BLaER1 treated with 17β-estradiol and CSF1 and Interleukin-3, amounts not matched to agents 10 nM and 100 nM (cell line): ENCODE measurements around the gene GLIS2.
A peak's percentile ranks its signal among the peaks of the same experiment; 100 is the strongest.
"Not testable (repeated sequence)": the region's sequence is repeated elsewhere in the genome, so short reads cannot be mapped to it uniquely, and the experiment has no call there.

Experiments used
- H3K27ac ChIP-seq, 11 experiments: shearing (Covaris generic); formaldehyde crosslinking; 2 replicates each; pipeline ENCODE4 v1.8.1; 2022
- H3K27me3 ChIP-seq, 11 experiments: shearing (Covaris generic); formaldehyde crosslinking; 2 replicates each; pipeline ENCODE4 v1.8.1; 2022
- H3K36me3 ChIP-seq, 11 experiments: shearing (Covaris generic); formaldehyde crosslinking; 2 replicates each; pipeline ENCODE4 v1.8.1; 2022
- H3K4me1 ChIP-seq, 10 experiments: shearing (Covaris generic); formaldehyde crosslinking; 2 replicates each; pipeline ENCODE4 v1.8.1; 2022
- H3K4me2 ChIP-seq, 11 experiments: shearing (Covaris generic); formaldehyde crosslinking; 2 replicates each; pipeline ENCODE4 v1.8.1; 2022
- H3K4me3 ChIP-seq, 10 experiments: shearing (Covaris generic); formaldehyde crosslinking; 2 replicates each; pipeline ENCODE4 v1.8.1; 2022
- H3K9ac ChIP-seq, 11 experiments: shearing (Covaris generic); formaldehyde crosslinking; 2 replicates each; pipeline ENCODE4 v1.8.1; 2022
- H3K9me3 ChIP-seq, 11 experiments: shearing (Covaris generic); formaldehyde crosslinking; replicated peaks in 1 of 11; 2 replicates each; pipeline ENCODE4 v1.8.1; 2022
- H4K20me1 ChIP-seq, 11 experiments: shearing (Covaris generic); formaldehyde crosslinking; 2 replicates each; pipeline ENCODE4 v1.8.1; 2022
- Cebpa-rat ChIP-seq, 11 experiments: shearing (Covaris generic); IDR thresholded peaks; 2 replicates each; pipeline ENCODE4 v1.8.1; 2022

Gene GLIS2

GRCh38 chr16:4338712-4339299 lies 22.9 kb downstream of the GLIS2 start:
- Histone ChIP-seq H3K4me1 (peaks cover 0 to 41% (median 19%) of the 10 kb centered on the region in 10 experiments; a peak in 13 of 20 replicates), H3K4me3 (no peak overlapping the region), H3K9me3 (no peaks in the 10 kb centered on the region), H3K4me2 (no peak overlapping the region), H3K27me3 (no peaks in the 10 kb centered on the region), H3K9ac (peak overlapping the region in 6 of 11 experiments; percentile 7 to 50 (median 20); a peak in 5 of 22 replicates), H4K20me1 (peaks cover 0 to 95% (median 88%) of the 10 kb centered on the region in 11 experiments; a peak in 21 of 22 replicates), H3K36me3 (peaks cover 74 to 91% (median 83%) of the 10 kb centered on the region in 11 experiments), H3K27ac (peak overlapping the region in 3 of 11 experiments; percentile 12 to 38 (median 16); a peak in 3 of 22 replicates)
- no peak for TF ChIP-seq Cebpa-rat (IDR thresholded peaks at IDR 0.05)

- TF ChIP-seq Cebpa-rat (IDR thresholded peaks at IDR 0.05), result no peak
- Histone ChIP-seq H3K4me2 (peak overlapping the region in 4 of 11 experiments; percentile 31 to 53 (median 44); a peak in 5 of 22 replicates), H3K9me3 (no peaks in the 10 kb centered on the region), H3K27ac (peak overlapping the region in 3 of 11 experiments; percentile 13 to 31 (median 30); a peak in 3 of 22 replicates), H3K27me3 (no peaks in the 10 kb centered on the region), H3K4me1 (peaks cover 0 to 41% (median 19%) of the 10 kb centered on the region in 10 experiments; a peak in 13 of 20 replicates), H4K20me1 (peaks cover 0 to 94% (median 90%) of the 10 kb centered on the region in 11 experiments; a peak in 21 of 22 replicates), H3K9ac (peak overlapping the region in 7 of 11 experiments; percentile 26 to 56 (median 37); a peak in 10 of 22 replicates), H3K36me3 (peaks cover 73 to 88% (median 81%) of the 10 kb centered on the region in 11 experiments), H3K4me3 (no peak overlapping the region)
Measured at GRCh38 chr16:4339455-4339854, 23.6 kb downstream of the GLIS2 start.

GRCh38 chr16:4339909-4340308 lies 24.0 kb downstream of the GLIS2 start:
- H3K4me1 ChIP-seq, result peaks cover 0 to 36% (median 17%) of the 10 kb centered on the region in 10 experiments; a peak in 13 of 20 replicates
- H3K27ac ChIP-seq, result peak overlapping the region in 3 of 11 experiments; percentile 13 to 31 (median 30); a peak in 3 of 22 replicates
- peak overlapping the region in 9 of 11 experiments; percentile 30 to 56 (median 39); a peak in 13 of 22 replicates for H3K9ac ChIP-seq
- TF ChIP-seq Cebpa-rat (IDR thresholded peaks at IDR 0.05), result no peak
- H3K4me2 ChIP-seq, result peak overlapping the region in 5 of 11 experiments; percentile 28 to 53 (median 42); a peak in 6 of 22 replicates
- no peak overlapping the region for H3K4me3 ChIP-seq
- H3K27me3 ChIP-seq, result no peaks in the 10 kb centered on the region
- H3K9me3 ChIP-seq, result no peaks in the 10 kb centered on the region
- H3K36me3 ChIP-seq, result peaks cover 69 to 86% (median 78%) of the 10 kb centered on the region in 11 experiments
- H4K20me1 ChIP-seq, result peaks cover 0 to 93% (median 88%) of the 10 kb centered on the region in 11 experiments; a peak in 21 of 22 replicates

GRCh38 chr16:4340443-4340842 lies 24.6 kb downstream of the GLIS2 start:
- Histone ChIP-seq H3K27ac (peak overlapping the region in 1 of 11 experiments; percentile 31; a peak in 2 of 22 replicates), H3K9ac (peak overlapping the region in 9 of 11 experiments; percentile 30 to 54 (median 37); a peak in 13 of 22 replicates)

GRCh38 chr16:4341250-4341649 lies 25.4 kb downstream of the GLIS2 start:
- H4K20me1 ChIP-seq, result peaks cover 8 to 93% (median 89%) of the 10 kb centered on the region in 11 experiments; a peak in 21 of 22 replicates
- no peak for TF ChIP-seq Cebpa-rat (IDR thresholded peaks at IDR 0.05)
- H3K27me3 ChIP-seq, result no peaks in the 10 kb centered on the region
- H3K9ac ChIP-seq, result peak overlapping the region in 8 of 11 experiments; percentile 32 to 54 (median 38); a peak in 7 of 22 replicates
- H3K27ac ChIP-seq, result 0 out of 22 replicates have a peak overlapping the region, but pooled peaks of 1 of the 11 experiments have one; percentile 3
- no peak overlapping the region for H3K4me3 ChIP-seq
- peaks cover 56 to 84% (median 72%) of the 10 kb centered on the region in 11 experiments for H3K36me3 ChIP-seq
- peak overlapping the region in 3 of 11 experiments; percentile 1 to 53 (median 22); a peak in 3 of 22 replicates for H3K4me2 ChIP-seq
- H3K4me1 ChIP-seq, result peaks cover 0 to 30% (median 18%) of the 10 kb centered on the region in 10 experiments; a peak in 15 of 20 replicates
- no peaks in the 10 kb centered on the region for H3K9me3 ChIP-seq

More at GRCh38 chr16:4340443-4340842, 24.6 kb downstream of the GLIS2 start:
- H3K9me3 ChIP-seq, result no peaks in the 10 kb centered on the region
- peaks cover 64 to 86% (median 74%) of the 10 kb centered on the region in 11 experiments for H3K36me3 ChIP-seq
- H3K4me2 ChIP-seq, result peak overlapping the region in 8 of 11 experiments; percentile 4 to 53 (median 30); a peak in 7 of 22 replicates
- TF ChIP-seq Cebpa-rat (IDR thresholded peaks at IDR 0.05), result no peak
- H3K4me1 ChIP-seq, result peaks cover 0 to 31% (median 17%) of the 10 kb centered on the region in 10 experiments; a peak in 13 of 20 replicates
- H3K27me3 ChIP-seq, result no peaks in the 10 kb centered on the region
- H4K20me1 ChIP-seq, result peaks cover 0 to 93% (median 89%) of the 10 kb centered on the region in 11 experiments; a peak in 21 of 22 replicates
- H3K4me3 ChIP-seq, result no peak overlapping the region

- H3K4me2 ChIP-seq, result no peak overlapping the region
- H3K9me3 ChIP-seq, result no peaks in the 10 kb centered on the region
- no peak for TF ChIP-seq Cebpa-rat (IDR thresholded peaks at IDR 0.05)
- H3K36me3 ChIP-seq, result peaks cover 40 to 86% (median 70%) of the 10 kb centered on the region in 11 experiments; a peak in 21 of 22 replicates
- H4K20me1 ChIP-seq, result peaks cover 18 to 96% (median 93%) of the 10 kb centered on the region in 11 experiments; a peak in 21 of 22 replicates
- peaks cover 14 to 42% (median 34%) of the 10 kb centered on the region in 10 experiments for H3K4me1 ChIP-seq
- no peak overlapping the region for H3K4me3 ChIP-seq
- 0 out of 22 replicates have a peak overlapping the region, but pooled peaks of 1 of the 11 experiments have one; percentile 6 for H3K9ac ChIP-seq
- H3K27me3 ChIP-seq, result no peaks in the 10 kb centered on the region
- H3K27ac ChIP-seq, result no peak overlapping the region; a peak in 1 of 22 replicates
Measured at GRCh38 chr16:4342866-4343744, 27.2 kb downstream of the GLIS2 start.

GRCh38 chr16:4344300-4344982 lies 28.6 kb downstream of the GLIS2 start:
- peaks cover 19 to 54% (median 39%) of the 10 kb centered on the region in 10 experiments for H3K4me1 ChIP-seq
- not testable (repeated sequence) for H3K27me3 ChIP-seq, H3K4me3 ChIP-seq, H3K9ac ChIP-seq, H3K27ac ChIP-seq, H3K9me3 ChIP-seq, H3K4me2 ChIP-seq
- peaks cover 29 to 86% (median 66%) of the 10 kb centered on the region in 11 experiments; a peak in 21 of 22 replicates for H3K36me3 ChIP-seq
- peaks cover 20 to 96% (median 94%) of the 10 kb centered on the region in 11 experiments; a peak in 21 of 22 replicates for H4K20me1 ChIP-seq
